ENCODE results near the gene PEX13.

The PEX13 gene

DNA sequence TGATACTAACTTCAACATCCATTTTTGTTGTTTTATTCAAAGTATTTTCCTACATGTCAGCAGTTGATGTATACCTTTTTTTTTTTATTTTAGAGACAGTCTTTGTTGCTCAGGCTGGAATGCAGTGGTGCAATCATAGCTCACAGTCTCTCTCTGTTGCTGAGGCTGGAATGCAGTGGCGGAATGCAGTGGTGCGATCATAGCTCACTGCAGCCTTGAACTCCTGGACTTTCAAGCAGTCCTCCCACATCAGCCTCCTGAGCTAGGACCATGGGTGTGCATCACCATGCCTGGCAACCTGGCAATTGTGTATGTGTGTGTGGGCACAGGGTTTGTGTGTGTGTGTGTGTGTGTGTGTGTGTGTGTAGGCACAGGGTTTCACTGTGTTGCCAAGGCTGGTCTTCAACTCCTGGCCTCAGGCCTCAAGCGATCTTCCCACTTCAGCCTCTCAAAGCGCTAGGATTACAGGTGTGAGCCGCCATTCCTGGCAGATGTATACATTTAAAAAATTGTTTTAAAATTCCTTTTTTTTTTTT lies 72.9 kb downstream of the PEX13 start:
- H3K36me3 ChIP-seq (ENCODE audit: control insufficient read depth in 4 of 4, insufficient read depth in 4 of 4, low read length in 3 of 4) = peaks cover 3 to 15% (median 8%) of the 10 kb centered on the region in 4 experiments
- ChIA-PET CTCF (interaction anchor here (1.2 kb wide), 1 partner anchor 8 kb away, joined by 6 read pairs; no protein-coding TSS in a partner anchor), POLR2A (no interaction called here)
- no peaks in the 10 kb centered on the region for H3K27me3 ChIP-seq (replicated peaks in 2 of 5; ENCODE audit: control insufficient read depth in 4 of 5, insufficient read depth in 5 of 5, low read length in 4 of 5)
- H3K4me1 ChIP-seq (ENCODE audit: control extremely low read depth in 1 of 4, control insufficient read depth in 4 of 4, insufficient read depth in 4 of 4, low read length in 3 of 4) = no peaks in the 10 kb centered on the region
- H3K27ac ChIP-seq (ENCODE audit: insufficient read depth in 1 of 2, low read depth in 1 of 2, low read length in 2 of 2, poor library complexity in 1 of 2, severe bottlenecking in 2 of 2) = no peak overlapping the region
- H3K9me3 ChIP-seq (ENCODE audit: control extremely low read depth in 1 of 5, control insufficient read depth in 4 of 5, insufficient read depth in 2 of 5, low read depth in 1 of 5, low read length in 4 of 5) = no peaks in the 10 kb centered on the region
- no peak overlapping the region for H3K4me3 ChIP-seq (ENCODE audit: control insufficient read depth in 1 of 7, extremely low read depth in 1 of 7, insufficient read depth in 4 of 7, low read depth in 2 of 7, low read length in 6 of 7)
- no peak for DNase-seq
- WGBS (ENCODE audit: insufficient coverage) = 100% methylated on average over 1 of the region's 5 CpGs

DNA sequence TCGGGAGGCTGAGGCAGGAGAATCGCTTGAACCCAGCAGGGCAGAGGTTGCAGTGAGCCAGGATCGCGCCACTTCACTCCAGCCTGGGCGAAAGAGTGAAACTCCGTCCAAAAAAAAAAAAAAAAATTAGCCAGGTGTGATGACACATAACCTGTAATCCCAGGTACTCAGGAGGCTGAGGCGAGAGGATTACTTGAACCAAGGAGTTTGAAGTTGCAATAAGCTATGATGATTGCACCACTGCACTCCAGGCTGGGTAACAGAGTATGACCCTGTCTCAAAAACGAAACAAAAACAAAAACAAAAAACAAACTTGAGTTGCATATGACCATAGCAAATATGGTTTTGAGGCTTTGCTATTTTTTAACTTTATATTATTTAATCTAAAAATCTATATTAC lies 74.0 kb downstream of the PEX13 start:
- ChIA-PET POLR2A (no interaction called here), CTCF (interaction anchor here (0.6 kb wide), 1 partner anchor 1465 kb away, joined by 3 read pairs; no protein-coding TSS in a partner anchor)
- WGBS (ENCODE audit: insufficient coverage) = 96% methylated on average over 5 of the region's 8 CpGs

DNA sequence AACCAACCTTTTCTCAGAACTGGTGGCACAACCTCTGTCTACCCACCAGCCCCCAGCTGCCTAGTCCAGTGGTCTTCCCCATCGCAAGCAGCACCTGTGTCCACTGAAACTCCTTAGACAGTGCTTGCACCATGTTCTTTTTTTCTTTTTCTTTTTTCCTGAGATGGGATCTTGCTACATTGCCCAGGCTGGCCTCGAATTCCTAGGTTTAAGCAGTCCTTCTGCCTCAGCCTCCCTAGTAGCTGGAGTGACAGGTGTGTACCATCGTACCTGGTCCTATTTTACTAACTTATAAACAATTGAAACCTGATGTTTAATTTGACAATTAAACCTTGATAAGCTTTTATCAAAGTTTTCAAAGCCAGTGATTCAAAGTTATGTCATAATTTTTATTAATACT lies 78.9 kb downstream of the PEX13 start:
- ChIA-PET CTCF (no interaction called here), POLR2A (no interaction called here)
- H3K36me3 ChIP-seq (ENCODE audit: control insufficient read depth in 4 of 4, insufficient read depth in 4 of 4, low read length in 3 of 4) = no peaks in the 10 kb centered on the region
- DNase-seq = no peak
- WGBS (ENCODE audit: insufficient coverage) = 100% methylated on average over 1 of the region's 3 CpGs
- no peaks in the 10 kb centered on the region for H3K27me3 ChIP-seq (replicated peaks in 2 of 5; ENCODE audit: control insufficient read depth in 4 of 5, insufficient read depth in 5 of 5, low read length in 4 of 5)
- H3K9me3 ChIP-seq (ENCODE audit: control extremely low read depth in 1 of 5, control insufficient read depth in 4 of 5, insufficient read depth in 2 of 5, low read depth in 1 of 5, low read length in 4 of 5) = no peaks in the 10 kb centered on the region
- peaks cover 0 to 3% (median 0%) of the 10 kb centered on the region in 4 experiments for H3K4me1 ChIP-seq (ENCODE audit: control extremely low read depth in 1 of 4, control insufficient read depth in 4 of 4, insufficient read depth in 4 of 4, low read length in 3 of 4)
- no peak overlapping the region for H3K4me3 ChIP-seq (ENCODE audit: control insufficient read depth in 1 of 7, extremely low read depth in 1 of 7, insufficient read depth in 4 of 7, low read depth in 2 of 7, low read length in 6 of 7)
- H3K27ac ChIP-seq (ENCODE audit: insufficient read depth in 1 of 2, low read depth in 1 of 2, low read length in 2 of 2, poor library complexity in 1 of 2, severe bottlenecking in 2 of 2) = no peak overlapping the region

More for the DNA sequence above, 74.0 kb downstream of the PEX13 start:
- no peaks in the 10 kb centered on the region for H3K9me3 ChIP-seq (ENCODE audit: control extremely low read depth in 1 of 5, control insufficient read depth in 4 of 5, insufficient read depth in 2 of 5, low read depth in 1 of 5, low read length in 4 of 5)
- H3K27me3 ChIP-seq (replicated peaks in 2 of 5; ENCODE audit: control insufficient read depth in 4 of 5, insufficient read depth in 5 of 5, low read length in 4 of 5) = no peaks in the 10 kb centered on the region
- H3K4me3 ChIP-seq (ENCODE audit: control insufficient read depth in 1 of 7, extremely low read depth in 1 of 7, insufficient read depth in 4 of 7, low read depth in 2 of 7, low read length in 6 of 7) = no peak overlapping the region
- H3K27ac ChIP-seq (ENCODE audit: insufficient read depth in 1 of 2, low read depth in 1 of 2, low read length in 2 of 2, poor library complexity in 1 of 2, severe bottlenecking in 2 of 2) = no peak overlapping the region
- H3K4me1 ChIP-seq (ENCODE audit: control extremely low read depth in 1 of 4, control insufficient read depth in 4 of 4, insufficient read depth in 4 of 4, low read length in 3 of 4) = no peaks in the 10 kb centered on the region
- no peak for DNase-seq
- H3K36me3 ChIP-seq (ENCODE audit: control insufficient read depth in 4 of 4, insufficient read depth in 4 of 4, low read length in 3 of 4) = peaks cover 0 to 9% (median 7%) of the 10 kb centered on the region in 4 experiments

DNA sequence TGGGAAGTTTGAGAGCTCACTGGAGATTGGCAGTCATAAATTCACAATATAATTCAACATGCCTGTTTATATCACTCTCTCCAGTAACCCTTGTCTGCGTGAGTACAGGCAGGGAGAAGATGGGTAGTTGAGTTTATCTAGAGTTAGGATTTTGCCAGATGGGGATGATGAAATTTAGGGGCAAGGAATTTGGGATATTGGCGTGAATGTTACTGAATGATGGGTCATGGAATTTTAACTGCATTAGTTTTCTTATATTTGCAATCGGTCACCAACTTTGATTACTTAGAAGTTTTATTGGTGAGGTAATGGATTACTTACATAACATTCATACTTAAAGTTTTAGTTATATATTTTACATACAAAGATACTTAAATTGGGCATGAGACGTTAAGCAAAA lies 83.3 kb downstream of the PEX13 start:
- Histone ChIP-seq H3K27ac (ENCODE audit: insufficient read depth in 1 of 2, low read depth in 1 of 2, low read length in 2 of 2, poor library complexity in 1 of 2, severe bottlenecking in 2 of 2) (no peak overlapping the region), H3K4me1 (ENCODE audit: control extremely low read depth in 1 of 4, control insufficient read depth in 4 of 4, insufficient read depth in 4 of 4, low read length in 3 of 4) (peaks cover 0 to 3% (median 0%) of the 10 kb centered on the region in 4 experiments), H3K9me3 (ENCODE audit: control extremely low read depth in 1 of 5, control insufficient read depth in 4 of 5, insufficient read depth in 2 of 5, low read depth in 1 of 5, low read length in 4 of 5) (no peaks in the 10 kb centered on the region), H3K27me3 (replicated peaks in 2 of 5; ENCODE audit: control insufficient read depth in 4 of 5, insufficient read depth in 5 of 5, low read length in 4 of 5) (no peaks in the 10 kb centered on the region), H3K36me3 (ENCODE audit: control insufficient read depth in 4 of 4, insufficient read depth in 4 of 4, low read length in 3 of 4) (peaks cover 0 to 6% (median 3%) of the 10 kb centered on the region in 4 experiments), H3K4me3 (ENCODE audit: control insufficient read depth in 1 of 7, extremely low read depth in 1 of 7, insufficient read depth in 4 of 7, low read depth in 2 of 7, low read length in 6 of 7) (no peak overlapping the region)
- ChIA-PET CTCF (no interaction called here), POLR2A (no interaction called here)
- DNase-seq = no peak
- 100% methylated on average over 1 of the region's 4 CpGs for WGBS (ENCODE audit: insufficient coverage)

All from common myeloid progenitor, CD34-positive (primary cell).